NCI-H1436 treated with DMSO at 0.1 percent for 48 hours (cell line): ENCODE results near the gene RBFOX2.
"Not testable (repeated sequence)": the region's sequence is repeated elsewhere in the genome, so short reads cannot be mapped to it uniquely, and the experiment has no call there.

Experiments used
- DNase-seq: peaks from one replicate; lab custom pipeline; 2025; lab: John Stamatoyannopoulos, UW

RBFOX2 gene

DNA sequence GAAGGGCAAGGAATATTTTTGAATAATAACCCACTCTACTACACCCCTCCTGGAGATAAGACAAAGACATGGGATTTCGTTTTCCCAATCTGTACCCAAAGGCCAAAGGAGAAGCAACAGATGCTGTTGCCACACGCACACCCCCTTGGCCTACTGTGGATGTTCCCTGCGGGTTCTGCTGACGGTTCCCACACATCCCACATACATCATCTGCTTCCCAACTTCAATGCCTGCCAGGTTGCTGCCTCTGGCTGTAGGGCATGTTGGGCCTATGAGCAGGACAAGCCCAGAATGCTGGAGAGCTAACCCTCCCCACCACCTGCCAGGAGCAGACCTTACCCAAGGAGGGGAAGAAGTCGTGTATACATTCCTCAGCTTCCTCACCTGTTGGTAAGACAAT, 13.6 kb upstream of the RBFOX2 start:
- DNase-seq = no peak

DNA sequence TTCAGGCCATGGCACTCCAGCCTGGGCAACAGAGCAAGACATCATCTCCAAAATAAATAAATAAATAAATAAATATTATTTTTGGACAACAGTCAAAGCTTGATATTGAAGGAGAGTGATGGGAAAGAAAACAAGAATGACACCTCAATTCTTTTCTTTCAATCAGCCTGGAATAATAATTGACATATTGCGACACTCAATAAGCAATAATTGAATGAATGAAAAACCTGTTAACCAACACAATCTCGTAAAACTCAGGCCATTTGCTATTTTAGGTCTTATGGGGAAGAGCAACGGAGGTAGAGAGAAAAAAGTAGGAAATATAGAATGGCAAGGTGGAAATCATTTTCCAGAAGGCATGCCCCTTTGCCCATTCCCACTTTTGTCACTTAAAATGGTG, 10.5 kb upstream of the RBFOX2 start:
- no peak for DNase-seq

DNA sequence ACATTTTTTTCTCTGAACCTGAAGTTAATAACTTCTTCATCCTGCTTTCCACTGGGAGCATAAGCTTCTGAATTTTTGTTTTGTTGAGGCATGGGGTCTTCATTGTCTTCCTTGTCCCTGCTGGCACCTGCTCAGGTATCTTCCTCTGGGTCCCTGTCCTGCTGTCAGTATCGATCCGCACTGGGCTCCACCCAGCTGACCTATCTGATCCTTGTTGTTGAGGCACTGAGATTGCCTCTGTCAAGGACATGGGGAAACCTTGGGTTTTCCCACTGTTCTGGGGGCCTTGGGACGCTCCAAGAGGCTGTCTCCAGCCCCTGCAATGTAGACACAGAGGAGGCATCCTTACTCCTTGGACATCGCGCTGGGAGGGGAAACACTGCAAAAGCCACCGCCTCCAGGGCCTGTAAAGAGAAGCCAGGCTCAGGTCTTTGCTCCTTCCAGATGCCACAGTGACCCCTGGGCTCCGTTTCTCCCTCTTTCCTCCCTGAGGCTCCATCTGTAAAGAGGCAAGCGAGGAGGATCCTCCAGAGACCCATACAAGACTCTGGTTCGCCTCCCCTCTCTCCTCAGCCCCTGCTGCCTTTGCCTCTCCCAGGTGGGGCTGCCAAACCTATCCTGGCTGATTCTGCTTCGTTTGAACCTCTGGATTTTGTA, 8.6 kb upstream of the RBFOX2 start:
- no peak for DNase-seq

DNA sequence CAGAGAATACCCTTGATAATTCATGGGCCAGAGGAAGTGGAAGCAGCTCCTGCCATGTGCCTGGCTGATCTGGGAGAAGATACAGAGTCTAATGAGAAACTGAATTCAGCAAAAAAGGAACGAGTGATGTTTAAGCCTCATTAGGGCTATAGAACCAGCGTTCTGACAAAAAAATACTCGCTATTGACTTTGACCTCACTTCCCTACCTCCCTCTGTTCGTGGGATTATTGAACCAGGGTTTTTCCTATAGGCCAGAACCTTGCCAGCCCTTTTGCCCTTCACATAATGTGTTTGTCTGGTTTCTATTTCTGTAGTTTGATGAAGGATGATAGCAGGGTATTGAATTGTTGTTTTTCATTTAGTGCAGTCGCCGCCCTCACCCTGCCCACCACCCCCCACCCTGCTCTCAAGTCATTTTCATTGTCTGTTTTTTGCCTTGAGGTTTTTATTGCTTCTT, 7.6 kb upstream of the RBFOX2 start:
- no peak for DNase-seq

DNA sequence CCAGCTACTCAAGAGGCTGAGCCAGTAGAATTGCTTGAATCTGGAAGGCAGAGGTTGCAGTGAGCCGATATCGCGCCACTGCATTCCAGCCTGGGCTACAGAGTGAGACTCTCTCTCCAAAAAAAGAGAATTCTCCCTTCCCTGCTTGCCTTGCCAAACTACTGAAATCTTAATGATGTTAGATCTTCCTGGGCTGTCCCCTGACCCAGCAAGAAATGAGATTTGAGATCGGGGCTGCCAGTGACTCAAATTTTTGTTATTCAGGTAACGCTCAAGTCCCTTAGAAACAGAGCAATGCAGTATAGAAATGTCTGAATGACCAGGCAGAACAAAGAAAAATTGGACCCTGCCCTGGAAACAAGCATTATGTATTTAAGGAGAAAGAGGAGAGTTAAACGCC, 4.0 kb upstream of the RBFOX2 start:
- no peak for DNase-seq

DNA sequence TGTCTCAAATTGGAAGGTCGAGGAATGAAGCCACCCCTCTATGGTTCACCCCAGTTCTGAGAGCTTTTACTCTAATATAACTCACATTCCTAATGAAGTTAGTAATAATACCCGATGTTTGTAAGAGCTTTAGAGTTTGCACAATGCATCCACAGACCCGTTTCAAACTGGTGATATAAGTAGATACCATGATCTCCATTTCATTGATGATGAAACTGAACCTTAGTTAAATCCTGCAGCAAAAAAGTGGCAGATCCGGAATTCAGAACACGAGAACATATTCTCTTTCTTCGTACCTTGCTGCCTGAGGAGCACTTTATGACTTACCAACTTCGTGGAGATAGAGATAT, 757 bp upstream of the RBFOX2 start:
- DNase-seq = no peak

DNA sequence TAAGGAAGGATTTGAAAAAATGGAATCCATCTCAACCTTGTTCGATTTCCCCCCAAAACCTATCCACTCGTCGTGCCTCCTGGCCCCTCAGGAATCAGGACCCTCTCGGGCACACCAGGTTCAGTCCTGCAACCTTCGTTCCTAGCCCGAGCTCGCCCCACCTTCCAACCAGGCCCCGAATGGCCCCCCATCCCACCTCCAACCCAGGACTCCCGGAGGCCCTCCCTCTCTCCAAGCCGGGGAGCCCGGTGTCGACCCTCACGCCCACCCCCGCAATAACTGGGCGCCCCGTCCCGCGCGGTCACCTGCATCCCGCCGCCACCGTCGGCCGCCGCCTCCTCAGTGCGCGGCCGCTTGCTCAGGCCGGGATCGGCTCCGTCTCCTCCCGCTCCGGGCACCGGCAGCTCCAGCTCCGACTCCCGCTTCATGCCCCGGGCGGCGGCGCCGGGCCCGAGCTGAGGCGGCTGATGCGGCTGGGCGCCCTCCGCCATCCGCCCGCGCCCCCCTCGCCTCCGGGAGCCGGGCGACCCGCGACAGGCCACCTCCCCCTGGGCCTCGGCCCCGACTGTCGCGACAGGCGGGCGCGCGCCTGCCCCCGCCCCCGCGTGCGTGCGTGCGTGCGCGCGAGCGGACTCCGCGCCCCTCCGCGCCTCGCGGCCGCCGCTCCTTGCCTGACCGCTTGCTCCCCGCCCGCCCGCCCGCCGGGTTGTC, 534 bp downstream of the RBFOX2 start:
- DNase-seq = no peak

DNA sequence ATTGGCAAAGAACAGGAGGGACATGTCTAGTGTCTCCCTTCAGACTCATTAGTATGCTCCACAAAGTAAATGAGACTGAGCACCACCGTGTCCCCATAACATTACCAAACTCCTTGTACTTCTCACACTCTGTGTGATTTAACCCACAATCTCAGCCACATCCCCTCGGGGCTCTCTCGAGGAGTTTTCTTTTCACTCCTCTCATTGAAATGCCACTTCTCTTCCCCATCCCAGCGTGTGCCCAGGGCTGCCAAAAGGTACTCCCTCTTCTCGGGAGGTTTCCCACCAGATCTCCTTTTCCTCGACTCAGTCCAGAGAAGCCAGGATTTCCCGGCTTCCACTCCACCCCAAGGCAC, 1.1 kb downstream of the RBFOX2 start:
- no peak for DNase-seq

DNA sequence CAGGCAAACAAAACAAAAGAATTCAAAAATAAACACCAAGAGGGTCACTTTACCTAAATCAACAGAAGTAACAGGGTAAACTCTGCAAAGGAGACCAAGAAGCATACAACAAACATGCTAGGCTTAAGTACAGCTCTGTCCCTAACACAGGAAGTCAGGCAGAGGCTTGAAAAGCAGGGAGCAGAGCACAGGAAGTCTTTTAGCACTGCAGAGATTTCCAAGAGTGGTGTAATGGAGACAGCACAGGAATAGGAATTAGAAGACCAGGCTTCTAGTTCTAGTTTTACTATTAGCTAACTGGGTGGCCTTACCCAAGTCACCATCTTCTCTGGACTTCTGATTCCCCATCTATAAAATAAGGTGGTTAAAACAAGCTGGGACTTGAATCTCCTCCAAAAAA, 1.9 kb downstream of the RBFOX2 start:
- DNase-seq = no peak

DNA sequence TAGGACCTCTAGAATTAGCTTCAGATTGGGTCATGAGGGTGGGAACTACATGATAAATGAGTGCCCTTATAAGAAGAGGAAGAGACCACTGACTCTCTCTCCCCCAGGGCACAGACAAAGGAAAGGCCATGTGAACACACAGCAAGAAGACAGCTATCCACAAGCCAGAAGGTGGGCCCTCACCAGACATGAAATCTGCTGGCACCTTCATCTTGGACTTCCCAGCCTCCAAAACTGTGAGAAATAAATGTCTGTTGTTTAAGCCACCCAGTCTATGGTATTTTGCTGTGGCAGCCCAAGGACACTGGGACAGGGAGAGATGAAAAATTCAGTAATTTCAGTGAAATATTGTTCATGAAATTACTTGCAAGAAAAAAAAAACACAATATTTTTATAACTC, 5.9 kb downstream of the RBFOX2 start:
- DNase-seq = no peak

DNA sequence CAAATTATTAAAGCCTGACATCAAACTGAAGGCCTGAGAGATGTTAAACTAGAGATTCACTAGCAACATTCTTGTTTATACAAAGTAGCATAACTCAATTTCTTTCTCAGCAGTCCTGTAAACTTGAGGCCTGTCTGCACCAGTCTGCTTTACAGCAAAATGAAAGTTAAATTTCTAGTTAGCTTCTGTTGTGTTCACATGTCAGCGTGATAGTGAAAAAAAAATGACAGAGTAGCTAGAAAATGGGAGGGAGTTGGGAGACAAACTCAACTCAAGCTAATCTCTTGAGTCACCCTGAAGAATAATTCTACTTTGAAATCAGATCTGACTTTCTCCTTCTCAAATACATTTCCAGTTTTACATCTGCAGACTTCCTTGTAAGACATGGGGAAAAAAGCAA, 6.5 kb downstream of the RBFOX2 start:
- no peak for DNase-seq

DNA sequence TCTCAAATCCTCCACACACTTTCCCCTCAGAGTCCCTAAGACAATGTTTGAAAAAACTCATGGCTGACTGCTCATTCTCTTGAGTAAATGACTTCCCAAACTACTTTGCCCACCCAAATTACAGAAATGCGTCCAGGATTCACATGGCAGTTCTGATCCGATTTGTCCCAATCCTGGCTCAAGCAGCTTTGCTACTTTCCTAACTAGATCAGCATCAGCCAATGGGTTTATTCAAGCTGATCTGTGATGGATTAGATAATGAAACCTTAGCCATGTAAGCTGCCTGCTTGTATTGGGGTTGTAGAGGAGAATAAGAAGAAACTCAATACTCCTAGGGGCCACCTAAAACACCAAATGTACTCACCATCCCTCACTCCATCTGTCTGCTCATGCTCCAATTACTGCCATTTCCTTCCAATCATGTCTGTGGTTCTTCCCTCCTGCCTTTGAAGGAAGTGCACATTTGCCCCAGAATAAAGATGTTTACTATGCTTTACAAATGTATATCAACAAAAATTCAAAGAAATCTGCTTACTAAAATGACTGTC, 6.9 kb downstream of the RBFOX2 start:
- DNase-seq = no peak

DNA sequence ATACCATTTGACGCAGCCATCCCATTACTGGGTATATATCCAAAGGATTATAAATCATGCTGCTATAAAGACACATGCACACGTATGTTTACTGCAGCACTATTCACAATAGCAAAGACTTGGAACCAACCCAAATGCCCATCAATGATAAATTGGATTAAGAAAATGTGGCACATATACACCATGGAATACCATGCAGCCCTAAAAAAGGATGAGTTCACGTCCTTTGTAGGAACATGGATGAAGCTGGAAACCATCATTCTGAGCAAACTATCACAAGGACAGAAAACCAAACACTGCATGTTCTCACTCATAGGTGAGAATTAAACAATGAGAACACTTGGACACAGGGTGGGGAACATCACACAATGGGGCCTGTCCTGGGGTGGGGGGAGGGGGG, 7.8 kb downstream of the RBFOX2 start:
- DNase-seq = not testable (repeated sequence)

DNA sequence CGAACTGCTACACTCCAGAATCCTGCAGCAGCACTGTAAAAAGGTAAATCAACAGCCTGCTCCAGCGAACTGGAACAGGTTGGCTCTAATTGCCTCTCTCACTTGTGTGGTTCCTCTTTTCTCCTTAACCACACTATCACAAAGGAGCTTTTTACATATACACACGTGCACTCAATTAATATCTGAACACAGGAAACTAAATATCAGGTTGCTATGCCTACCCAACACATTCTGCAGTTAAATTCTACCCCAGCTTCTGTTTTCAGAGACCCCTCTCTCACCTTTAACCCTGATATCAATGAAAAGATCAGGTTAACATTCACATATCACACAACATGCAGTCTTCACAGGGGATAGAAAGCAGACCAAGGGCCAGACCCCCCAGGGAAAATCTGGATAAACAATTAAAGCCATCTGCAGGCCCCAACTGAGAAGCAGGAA, 11.0 kb downstream of the RBFOX2 start:
- DNase-seq = peak; percentile 54

DNA sequence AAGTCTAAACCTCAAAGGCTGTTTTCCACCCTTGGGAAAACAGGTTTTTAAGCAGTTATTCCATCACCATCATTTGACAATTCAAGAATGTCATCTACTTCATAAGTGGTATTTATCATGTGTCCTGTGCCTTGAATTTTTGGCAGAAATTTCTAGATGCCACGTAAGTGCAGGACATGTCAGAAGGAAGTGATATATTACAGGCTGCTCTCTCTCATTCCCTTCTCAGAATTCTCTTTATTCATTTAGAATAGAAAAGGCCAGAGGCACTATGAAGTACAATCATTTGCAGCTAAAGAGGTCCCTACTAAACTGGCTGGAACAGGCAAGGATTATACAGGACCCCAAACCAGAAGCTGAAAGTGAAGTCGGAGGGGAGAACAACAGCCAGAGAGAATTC, 11.9 kb downstream of the RBFOX2 start:
- DNase-seq = no peak

DNA sequence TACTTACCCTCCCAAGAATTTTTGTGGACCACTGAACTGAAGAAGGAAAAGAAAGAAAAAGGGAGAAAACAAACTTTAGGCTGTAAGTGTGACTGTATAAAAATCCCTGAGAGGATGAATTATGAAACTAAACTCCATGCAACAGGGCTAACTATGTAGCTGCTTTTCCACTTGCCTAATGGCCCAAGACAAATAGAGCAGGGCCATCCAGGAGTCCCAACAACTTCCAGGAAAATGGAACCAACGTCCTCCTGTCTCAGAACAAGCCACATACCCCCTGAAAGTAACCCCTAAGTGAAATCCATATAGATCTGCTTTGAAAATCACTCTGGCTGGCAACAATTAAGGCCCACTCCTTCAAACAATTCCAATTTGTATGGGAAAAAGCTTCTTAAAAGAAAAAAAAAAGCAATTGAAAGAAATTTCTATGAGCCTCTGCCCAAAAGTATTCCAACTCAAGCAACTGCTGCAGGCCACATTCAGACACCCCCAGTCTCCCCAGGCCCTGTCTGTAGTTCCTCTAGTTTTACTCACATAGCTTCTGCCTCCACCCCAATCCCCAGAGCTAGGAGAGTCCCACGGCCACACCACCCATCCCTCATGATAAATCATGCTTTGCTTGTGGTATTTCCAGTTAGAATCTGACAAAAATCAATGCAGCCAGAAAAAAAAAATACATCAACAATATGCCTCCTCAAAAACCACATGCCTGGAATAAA, 12.7 kb downstream of the RBFOX2 start:
- DNase-seq = no peak

DNA sequence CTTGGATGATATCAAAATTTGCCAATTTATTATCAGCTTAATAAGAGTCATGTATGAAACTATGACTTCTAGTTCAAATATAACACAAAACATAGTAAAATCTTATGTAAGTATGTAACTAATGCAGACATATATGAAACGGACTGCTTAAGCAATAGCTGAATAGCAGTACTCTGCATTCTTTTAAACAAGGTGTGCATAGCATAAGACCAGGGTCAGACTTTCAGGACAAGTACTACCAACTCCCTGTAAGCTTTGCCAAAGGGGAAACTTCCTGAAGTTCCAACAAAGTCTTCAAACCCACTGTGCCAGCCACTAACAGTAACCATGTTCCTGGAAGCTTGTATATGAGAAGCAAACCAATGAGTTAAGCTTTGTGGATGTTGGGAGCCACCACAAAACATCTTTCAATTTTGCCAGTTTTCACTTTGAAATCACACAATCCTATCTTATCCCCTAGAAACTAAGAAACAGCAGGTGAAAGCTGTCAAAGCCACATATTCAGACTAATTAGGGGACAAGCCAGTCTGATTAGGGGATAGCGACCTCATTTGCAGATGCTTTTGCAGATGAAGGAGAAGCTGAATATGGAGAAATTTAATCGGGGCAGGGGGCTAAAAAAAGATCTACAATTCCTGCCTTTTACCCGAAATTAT, 13.3 kb downstream of the RBFOX2 start:
- no peak for DNase-seq

DNA sequence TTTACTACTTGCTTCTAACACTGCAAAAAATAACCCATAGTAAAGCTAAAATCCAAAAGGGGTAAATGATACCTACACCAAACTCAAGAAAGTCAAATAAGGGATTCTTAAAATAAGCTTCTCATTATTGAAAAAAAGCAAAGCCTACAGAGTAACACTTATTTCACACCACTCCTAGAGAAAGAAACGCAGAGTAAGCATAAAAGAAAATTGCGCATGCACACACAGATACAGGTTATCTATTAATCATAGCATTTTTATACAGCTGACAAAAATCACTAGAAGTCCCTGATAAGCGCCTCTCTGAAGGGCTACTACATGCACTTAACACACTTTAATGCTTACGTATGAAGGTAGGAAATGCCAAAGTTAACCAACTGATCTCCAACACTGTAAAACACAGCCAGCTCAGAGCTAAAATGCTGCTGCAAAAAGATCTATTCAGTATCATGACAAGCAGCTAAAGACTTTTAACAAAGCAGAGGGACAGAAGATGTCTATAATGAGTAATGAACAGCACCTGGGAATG, 14.0 kb downstream of the RBFOX2 start:
- no peak for DNase-seq

DNA sequence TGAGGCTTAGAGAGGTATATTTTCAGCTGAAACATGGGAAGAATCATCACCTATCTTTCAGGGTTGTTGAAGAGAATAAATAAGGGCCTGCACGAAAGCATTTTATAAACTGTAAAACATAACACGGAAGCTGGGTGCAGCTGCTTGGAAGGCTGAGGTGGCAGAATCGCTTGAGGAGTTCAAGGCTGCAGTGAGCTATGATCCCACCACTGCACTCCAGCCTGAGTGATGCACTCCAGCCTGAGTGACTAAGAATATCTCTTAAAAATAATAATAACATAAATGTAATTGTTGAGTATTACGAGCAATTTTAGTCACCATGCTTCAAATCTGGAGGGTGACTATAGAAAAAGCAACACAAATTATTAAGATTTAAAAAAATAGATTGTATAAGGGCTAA, 16.3 kb downstream of the RBFOX2 start:
- DNase-seq = no peak

DNA sequence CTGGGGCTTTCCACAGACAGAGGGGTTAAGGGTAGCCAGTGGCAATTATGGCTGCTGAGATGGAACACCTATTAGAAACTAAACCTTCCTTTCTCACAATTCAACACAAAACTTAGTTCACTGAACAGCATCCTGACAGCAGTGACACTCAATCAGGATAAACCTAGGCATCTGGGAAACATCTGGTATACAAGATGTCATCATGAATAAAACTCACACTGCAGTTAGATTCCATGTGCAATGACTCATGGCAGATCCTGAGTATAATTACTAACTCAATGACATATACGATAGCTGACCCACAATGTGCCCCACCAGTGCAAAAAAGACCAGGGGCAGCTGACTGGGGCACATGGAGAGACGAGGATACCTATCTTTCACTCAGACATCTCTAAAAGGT, 17.7 kb downstream of the RBFOX2 start:
- no peak for DNase-seq

DNA sequence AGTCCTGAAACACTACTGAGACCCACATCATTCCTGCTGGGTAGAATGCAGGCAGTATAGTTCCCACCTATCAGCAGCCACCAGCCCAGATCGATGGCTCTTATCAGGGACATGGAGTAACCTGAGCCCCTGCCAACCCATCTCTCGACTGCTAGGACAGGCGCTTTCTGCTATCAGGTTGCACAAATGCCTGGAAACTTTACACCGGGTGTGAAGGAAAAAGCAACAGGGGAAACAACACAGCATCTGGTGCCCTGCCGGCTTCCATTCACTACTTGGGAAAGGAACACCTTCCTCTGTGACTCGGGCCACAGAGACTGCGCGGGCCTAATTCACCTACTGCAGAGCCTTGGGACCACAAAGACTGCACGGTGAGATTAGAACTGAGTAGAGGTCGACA, 18.5 kb downstream of the RBFOX2 start:
- no peak for DNase-seq

DNA sequence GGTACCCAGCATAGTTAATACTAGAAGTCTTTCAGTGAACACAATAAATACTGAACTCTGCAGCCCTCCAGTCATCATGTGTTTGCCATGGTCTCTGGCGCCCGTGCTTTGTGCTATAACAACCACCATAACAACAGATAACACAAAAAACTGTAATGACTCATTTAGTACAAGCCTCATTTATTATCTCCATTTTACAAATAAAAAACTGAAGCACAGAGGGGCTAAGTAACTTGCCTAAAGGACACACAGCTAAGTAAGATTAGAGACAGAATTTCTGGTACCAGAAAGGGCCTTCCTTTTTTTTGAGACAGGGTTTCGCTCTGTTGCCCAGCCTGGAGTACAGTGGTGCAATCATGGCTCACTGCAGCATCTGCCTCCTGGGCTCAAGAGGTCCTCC, 19.5 kb downstream of the RBFOX2 start:
- no peak for DNase-seq
